Caco-2 (cell line): ENCODE results near the gene IL37. TPM values are rescaled to one million over a fixed set of nuclear protein-coding genes. Genes with fewer than 3 reads are reported as not detected.

ENCODE experiments used
- BruUV-seq: library from RNA; stranded (reverse); fragments of 400-500 nt; replicated peaks from 2 replicates; lab custom pipeline; 2021; lab: Mats Ljungman, UMichigan
- CTCF ChIA-PET: fragments of 300-600 bp; sonication (Branson Sonifier 250); formaldehyde crosslinking; loops from one replicate; lab custom pipeline; 2022; ENCODE audit warnings: antibody characterized with exemption; lab: Charles Lee
- POLR2A ChIA-PET: fragments of 300-600 bp; sonication (Branson Sonifier 250); formaldehyde crosslinking; loops from one replicate; lab custom pipeline; 2022; ENCODE audit warnings: antibody characterized with exemption; lab: Charles Lee
- DNase-seq, 2 experiments: peaks; one replicate each; pipeline versions ENCODE4 v3.0.0 to v3.0.0-alpha.2; 2020 to 2022
- H3K27me3 ChIP-seq: replicated peaks from 2 replicates; pipeline ENCODE4 v1.6.0; 2011; ENCODE audit warnings: low read length; ENCODE audit not compliant: control insufficient read depth, insufficient read depth
- H3K36me3 ChIP-seq: 2 replicates; pipeline ENCODE4 v1.5.1; 2011; ENCODE audit warnings: low read length; ENCODE audit not compliant: control insufficient read depth, insufficient read depth
- H3K4me1 ChIP-seq: fragments of 250-450 bp; sonication (Bioruptor Pico); 2 replicates; pipeline ENCODE4 v1.5.1; 2020; ENCODE audit warnings: mild to moderate bottlenecking
- H3K4me3 ChIP-seq: 2 replicates; pipeline ENCODE4 v1.5.1; 2011; ENCODE audit warnings: low read depth, mild to moderate bottlenecking, control low read depth, low read length
- H3K9me3 ChIP-seq: fragments of 250-450 bp; sonication (Bioruptor Pico); 2 replicates; pipeline ENCODE4 v1.5.1; 2020; ENCODE audit warnings: mild to moderate bottlenecking, moderate library complexity
- H3K27ac Mint-ChIP-seq: one replicate; pipeline ENCODE4 v1.8.0; 2022; ENCODE audit warnings: mixed read lengths; ENCODE audit not compliant: unreplicated experiment
- H3K27me3 Mint-ChIP-seq: one replicate; pipeline ENCODE4 v1.8.0; 2022; ENCODE audit warnings: mixed read lengths; ENCODE audit not compliant: insufficient read depth, unreplicated experiment
- H3K36me3 Mint-ChIP-seq: one replicate; pipeline ENCODE4 v1.8.0; 2022; ENCODE audit warnings: mild to moderate bottlenecking, mixed read lengths; ENCODE audit not compliant: insufficient read depth, unreplicated experiment
- H3K4me1 Mint-ChIP-seq: one replicate; pipeline ENCODE4 v1.8.0; 2022; ENCODE audit warnings: low read depth, mixed read lengths; ENCODE audit not compliant: unreplicated experiment
- H3K4me3 Mint-ChIP-seq: one replicate; pipeline ENCODE4 v1.8.0; 2022; ENCODE audit warnings: mild to moderate bottlenecking, moderate library complexity, mixed read lengths; ENCODE audit not compliant: unreplicated experiment
- H3K9me3 Mint-ChIP-seq: one replicate; pipeline ENCODE4 v1.8.0; 2022; ENCODE audit warnings: mixed read lengths; ENCODE audit not compliant: unreplicated experiment
- CTCF ChIP-seq, 2 experiments: fragments of 200-600 bp in 1 of 2; IDR thresholded peaks; 1 replicate in 1 of 2; 2 replicates in 1 of 2; pipeline versions ENCODE4 v1.5.1 to v1.8.0; 2011 to 2022; ENCODE audit warnings: antibody characterized with exemption in 1 of 2, control low read depth in 1 of 2, inconsistent platforms in 1 of 2, low read depth in 1 of 2, low read length in 1 of 2, mild to moderate bottlenecking in 1 of 2, moderate library complexity in 1 of 2; ENCODE audit not compliant: insufficient read depth in 1 of 2, severe bottlenecking in 1 of 2, unreplicated experiment in 1 of 2
- intact Hi-C: fragments of 100-400 bp; cut with micrococcal nuclease; formaldehyde crosslinking; loops from one replicate; pipeline ENCODE4 v1.10.0; 2022; ENCODE audit not compliant: unreplicated experiment
- total RNA-seq: library from RNA; stranded (reverse); gene quantifications from 2 replicates; pipeline ENCODE4 v1.2.3, GENCODE V29; 2022

Gene IL37
- total RNA-seq, 1 experiment from 2014 or later, result not detected

- intact Hi-C loops, result loop anchor here (5.0 kb wide), 1 partner anchor 128 kb away; the partner anchor contains the start of gene CKAP2L
- CTCF ChIA-PET, result no interaction called here
- POLR2A ChIA-PET, result no interaction called here
- DNase-seq, result no peak
- H3K4me3 Mint-ChIP-seq, result no peak overlapping the region
- no peaks in the 10 kb centered on the region for H3K27me3 ChIP-seq
- no peaks in the 10 kb centered on the region for H3K36me3 Mint-ChIP-seq
- H3K9me3 Mint-ChIP-seq, result peaks cover 14% of the 10 kb centered on the region
- no peak overlapping the region for H3K27ac Mint-ChIP-seq
- H3K27me3 Mint-ChIP-seq, result no peaks in the 10 kb centered on the region
- no TSS peak for BruUV-seq
- no peaks in the 10 kb centered on the region for H3K4me1 Mint-ChIP-seq
- H3K4me1 ChIP-seq, result no peaks in the 10 kb centered on the region
- peaks cover 4% of the 10 kb centered on the region; the same call in 1 of the 2 replicates for H3K9me3 ChIP-seq
- no peak for TF ChIP-seq CTCF (IDR thresholded peaks at IDR 0.05; ENCODE audit: insufficient read depth in 1 of 2, low read depth in 1 of 2, low read length in 1 of 2, severe bottlenecking in 1 of 2, unreplicated experiment in 1 of 2)
- no peak overlapping the region for H3K4me3 ChIP-seq
- no peaks in the 10 kb centered on the region for H3K36me3 ChIP-seq
Observed at GRCh38 chr2:112889976-112890375, 21.0 kb upstream of the IL37 start.

GRCh38 chr2:112891385-112891831, 19.6 kb upstream of the IL37 start:
- no TSS peak for BruUV-seq
- H3K27ac Mint-ChIP-seq, result peak overlapping the region; percentile 18
- DNase-seq, result no peak
- intact Hi-C loops, result no loop called here
- H3K36me3 Mint-ChIP-seq, result no peaks in the 10 kb centered on the region
- H3K4me3 Mint-ChIP-seq, result no peak overlapping the region
- peaks cover 14% of the 10 kb centered on the region for H3K9me3 Mint-ChIP-seq
- peaks cover 4% of the 10 kb centered on the region; the same call in 1 of the 2 replicates for H3K9me3 ChIP-seq
- no peak for TF ChIP-seq CTCF (IDR thresholded peaks at IDR 0.05; ENCODE audit: insufficient read depth in 1 of 2, low read depth in 1 of 2, low read length in 1 of 2, severe bottlenecking in 1 of 2, unreplicated experiment in 1 of 2)
- no peaks in the 10 kb centered on the region for H3K36me3 ChIP-seq
- no peak overlapping the region for H3K4me3 ChIP-seq
- H3K4me1 ChIP-seq, result no peaks in the 10 kb centered on the region
- CTCF ChIA-PET, result no interaction called here
- POLR2A ChIA-PET, result no interaction called here
- H3K27me3 Mint-ChIP-seq, result no peaks in the 10 kb centered on the region
- no peaks in the 10 kb centered on the region for H3K4me1 Mint-ChIP-seq
- H3K27me3 ChIP-seq, result no peaks in the 10 kb centered on the region

DNA sequence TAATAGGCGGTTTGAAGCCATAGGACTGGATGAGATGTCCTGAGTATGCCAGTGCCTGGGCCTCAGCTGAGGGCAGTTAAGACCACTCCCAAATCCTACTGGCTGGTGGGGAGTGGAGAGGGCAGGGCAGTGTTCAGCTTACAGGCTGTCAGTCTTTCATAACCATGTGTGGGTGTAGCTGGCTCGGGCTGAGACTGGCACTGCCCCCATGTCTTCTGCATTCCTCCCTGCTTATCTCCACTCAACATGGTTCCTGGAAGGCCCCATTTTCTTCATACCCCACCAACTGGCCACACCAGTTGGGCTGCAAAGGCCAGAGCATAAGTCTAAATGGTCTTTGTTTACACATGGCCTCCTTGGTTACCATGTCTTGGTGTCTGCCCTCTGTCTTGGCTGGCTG, 17.2 kb upstream of the IL37 start:
- Mint-ChIP-seq H3K4me3 (no peak overlapping the region), H3K27ac (no peak overlapping the region), H3K4me1 (no peaks in the 10 kb centered on the region), H3K9me3 (peaks cover 23% of the 10 kb centered on the region), H3K36me3 (no peaks in the 10 kb centered on the region), H3K27me3 (no peaks in the 10 kb centered on the region)
- no peak overlapping the region for H3K4me3 ChIP-seq
- intact Hi-C loops, result no loop called here
- peaks cover 4% of the 10 kb centered on the region; the same call in 1 of the 2 replicates for H3K9me3 ChIP-seq
- POLR2A ChIA-PET, result no interaction called here
- no peaks in the 10 kb centered on the region for H3K27me3 ChIP-seq
- no peak for DNase-seq
- BruUV-seq, result no TSS peak
- TF ChIP-seq CTCF (IDR thresholded peaks at IDR 0.05; ENCODE audit: insufficient read depth in 1 of 2, low read depth in 1 of 2, low read length in 1 of 2, severe bottlenecking in 1 of 2, unreplicated experiment in 1 of 2), result no peak
- CTCF ChIA-PET, result no interaction called here
- H3K36me3 ChIP-seq, result no peaks in the 10 kb centered on the region
- H3K4me1 ChIP-seq, result 0 out of 2 replicates have a peak, but pooled peaks cover 5% of the 10 kb centered on the region
